K562 (cell line): ENCODE measurements around the gene CCDC18. TPM values are rescaled to one million over a fixed set of nuclear protein-coding genes. Genes with fewer than 3 reads are reported as not detected.
A peak's percentile ranks its signal among the peaks of the same experiment; 100 is the strongest.

Source experiments
- ATAC-seq: fragments of 200-7000 bp; cut with Tn5 transposase; 3 replicates; pipeline ENCODE4 v1.9.1; 2020; ENCODE audit warnings: moderate library complexity
- BruUV-seq: library from RNA; stranded (reverse); fragments of 400-500 nt; replicated peaks from 2 replicates; lab custom pipeline; 2021; lab: Mats Ljungman, UMichigan
- CTCF ChIA-PET: fragments of 300-600 bp; formaldehyde crosslinking; extraction: SDS; loops from one replicate; lab custom pipeline; 2021; ENCODE audit warnings: low intra/inter-chr PET ratio; lab: Yijun Ruan, JAX
- POLR2A ChIA-PET: fragments of 300-600, 350-650 bp; sonication (Branson Sonifier 250); formaldehyde crosslinking; extraction: SDS; loops from one replicate; lab custom pipeline; 2021; ENCODE audit warnings: antibody characterized with exemption, inconsistent platforms; lab: Yijun Ruan, JAX
- DNase-seq, 4 experiments: peaks; one replicate each; pipeline versions ENCODE4 v3.0.0 to v3.0.0-alpha.2; 2011 to 2018; ENCODE audit warnings: low spot score in 3 of 4, mixed read lengths in 3 of 4; ENCODE audit errors: extremely low read depth in 1 of 4
- FAIRE-seq: peaks from 2 replicates; lab custom pipeline; 2011; peaks lifted over from hg19 to GRCh38; lab: Jason Lieb, UNC
- H2AFZ ChIP-seq: 2 replicates; pipeline ENCODE4 v1.6.0; 2011; ENCODE audit warnings: low read depth, low read length, control low read depth, inconsistent platforms
- H3K27ac ChIP-seq: fragments of 200-600 bp; 3 replicates; pipeline ENCODE4 v1.8.0; 2011; ENCODE audit warnings: low read depth, mild to moderate bottlenecking, control low read depth, inconsistent platforms, low read length, moderate library complexity, mixed read lengths; ENCODE audit errors: extremely low read depth
- H3K27me3 ChIP-seq, 2 experiments: fragments of 300-600 bp in 1 of 2; 2 replicates in 1 of 2; 3 replicates in 1 of 2; pipeline versions ENCODE4 v1.6.0 to v1.8.0; 2011; ENCODE audit warnings: inconsistent platforms in 2 of 2, low read length in 2 of 2, mild to moderate bottlenecking in 1 of 2, mixed read lengths in 1 of 2, moderate library complexity in 1 of 2; ENCODE audit not compliant: control insufficient read depth in 2 of 2, insufficient read depth in 2 of 2
- H3K36me3 ChIP-seq: fragments of 300-600 bp; 3 replicates; pipeline ENCODE4 v1.8.0; 2011; ENCODE audit warnings: mild to moderate bottlenecking, low read length, inconsistent platforms; ENCODE audit not compliant: control insufficient read depth, insufficient read depth
- H3K4me1 ChIP-seq, 2 experiments: fragments of 200-600 bp in 1 of 2; replicated peaks in 1 of 2; 2 replicates in 1 of 2; 3 replicates in 1 of 2; pipeline versions ENCODE4 v1.5.1 to v1.8.0; 2011; ENCODE audit warnings: inconsistent platforms in 2 of 2, low read length in 2 of 2, mild to moderate bottlenecking in 1 of 2, mixed read lengths in 1 of 2, moderate library complexity in 1 of 2; ENCODE audit not compliant: control insufficient read depth in 2 of 2, insufficient read depth in 2 of 2
- H3K4me2 ChIP-seq: 2 replicates; pipeline ENCODE4 v1.6.1; 2011; ENCODE audit warnings: low read length, control low read depth, inconsistent platforms, mixed read lengths; ENCODE audit not compliant: insufficient read depth
- H3K4me3 ChIP-seq: fragments of 200-600 bp; sonication (generic), shearing (Covaris generic); 2 replicates; pipeline ENCODE4 v1.5.1; 2016; ENCODE audit warnings: control low read depth, inconsistent platforms
- H3K79me2 ChIP-seq: fragments of 200-600 bp; 3 replicates; pipeline ENCODE4 v1.8.0; 2011; ENCODE audit warnings: low read length, inconsistent platforms; ENCODE audit not compliant: control insufficient read depth, insufficient read depth
- H3K9ac ChIP-seq, 2 experiments: 2 replicates each; pipeline versions ENCODE4 v1.6.0 to v1.6.1; 2011; ENCODE audit warnings: low read depth in 2 of 2, low read length in 2 of 2, control low read depth in 1 of 2, inconsistent platforms in 1 of 2, mild to moderate bottlenecking in 1 of 2, mixed read lengths in 1 of 2; ENCODE audit not compliant: insufficient read depth in 1 of 2
- H3K9me1 ChIP-seq: one replicate; pipeline ENCODE4 v1.6.0; 2011; ENCODE audit warnings: inconsistent platforms, mild to moderate bottlenecking, low read length, moderate library complexity; ENCODE audit not compliant: control insufficient read depth, insufficient read depth
- H3K9me3 ChIP-seq: replicated peaks from 2 replicates; pipeline ENCODE4 v1.5.1; 2011; ENCODE audit warnings: low read depth, low read length, inconsistent platforms; ENCODE audit not compliant: control insufficient read depth, insufficient read depth
- H4K20me1 ChIP-seq: replicated peaks from 2 replicates; pipeline ENCODE4 v1.6.1; 2011; ENCODE audit warnings: low read length, inconsistent platforms, mixed read lengths; ENCODE audit not compliant: control insufficient read depth, insufficient read depth
- CEBPB ChIP-seq: fragments of 450-650 bp; IDR thresholded peaks from 2 replicates; pipeline ENCODE4 v1.6.1; 2016; ENCODE audit warnings: missing genetic modification characterization, missing compliant biosample characterization
- CEBPG ChIP-seq, 3 experiments: fragments of 200-800 bp in 1 of 3; sonication (Bioruptor generic) in 1 of 3; sonication (generic) in 1 of 3; formaldehyde crosslinking in 1 of 3; IDR thresholded peaks in 2 of 3; conservative IDR thresholded peaks in 1 of 3; 2 replicates each; pipeline versions ENCODE4 v1.6.1 to v1.8.0; 2016 to 2022; ENCODE audit warnings: missing compliant biosample characterization in 2 of 3, missing genetic modification characterization in 2 of 3, mild to moderate bottlenecking in 1 of 3, missing genetic modification reagents in 1 of 3
- MYNN ChIP-seq, 2 experiments: sonication (generic); formaldehyde crosslinking in 1 of 2; IDR thresholded peaks; 2 replicates each; pipeline versions ENCODE4 v1.5.0 to v1.6.1; 2016 to 2020; ENCODE audit warnings: antibody characterized with exemption in 1 of 2, missing genetic modification reagents in 1 of 2
- SAFB2 ChIP-seq: fragments of 200-400 bp; formaldehyde crosslinking; IDR thresholded peaks from 2 replicates; pipeline ENCODE4 v1.6.1; 2018; ENCODE audit warnings: borderline replicate concordance, low read length, low read depth, moderate library complexity; ENCODE audit not compliant: severe bottlenecking
- TAF9B ChIP-seq: fragments of 450-650 bp; IDR thresholded peaks from 2 replicates; pipeline ENCODE4 v1.6.1; 2018; ENCODE audit warnings: mild to moderate bottlenecking; ENCODE audit not compliant: partially characterized antibody
- ZNF121 ChIP-seq: sonication (generic); formaldehyde crosslinking; conservative IDR thresholded peaks from 2 replicates; pipeline ENCODE4 v1.8.0; 2022; ENCODE audit warnings: missing genetic modification reagents
- ZNF764 ChIP-seq: fragments of 250-450 bp; sonication (Bioruptor Pico); IDR thresholded peaks from 2 replicates; pipeline ENCODE4 v1.4.0; 2020; ENCODE audit warnings: low read depth, mild to moderate bottlenecking, moderate library complexity
- WGBS: fragments of 100-300 bp; shearing (Covaris generic); methylation state at CpG from one replicate; pipeline ENCODE4 v1.1.6; 2016; ENCODE audit warnings: low coverage, mixed read lengths; ENCODE audit not compliant: insufficient coverage; ENCODE audit errors: missing lambda C conversion rate; 5-methylcytosine and 5-hydroxymethylcytosine counted together
- in situ Hi-C: fragments of 300-500 bp; cut with MboI; formaldehyde crosslinking; loops from 4 replicates; pipeline ENCODE4 v1.15.0; 2018; ENCODE audit warnings: inconsistent platforms, mixed read lengths
- intact Hi-C: fragments of 100-400 bp; cut with micrococcal nuclease; formaldehyde crosslinking; loops from 2 replicates; pipeline ENCODE4 v1.14.2; 2022
- polyA plus RNA-seq, 8 experiments: library from polyadenylated mRNA; depleted of rRNA in 4 of 8; stranded (reverse) in 5 of 8; unstranded in 3 of 8; fragments of >200 nt; fragmentation: Nextera tagmentation in 2 of 8; fragmentation: Illumina TruSeq in 1 of 8; extraction: Ambion mirVana in 2 of 8; extraction: Trizol in 1 of 8; gene quantifications; 2 replicates each; pipeline versions ENCODE4 v1.2.1 to v1.2.3, GENCODE V29; 2011 to 2014; ENCODE audit warnings: inconsistent platforms in 1 of 8, missing spikeins in 1 of 8
- total RNA-seq, 7 experiments: library from RNA; depleted of rRNA in 6 of 7; stranded (reverse); fragments of >200 nt in 6 of 7; fragmentation: Illumina TruSeq in 2 of 7; extraction: Trizol in 2 of 7; gene quantifications; 2 replicates each; pipeline versions ENCODE4 v1.2.1 to v1.2.3, GENCODE V29; 2011 to 2021; ENCODE audit warnings: low replicate concordance in 1 of 7

Gene CCDC18
- total and polyA plus RNA-seq, 9 of the 15 experiments (the other 6 are each of a cell fraction or from before 2014, with no cell fraction given): 19.5 to 34.2 (median 24.3) TPM

- DNase-seq: no peak
- ATAC-seq: no peak
- TF ChIP-seq CEBPB (tag) (peak; percentile 65), TAF9B (no peak), ZNF764 (CRISPR knock-in tag) (no peak), CEBPG (CRISPR knock-in tag; IDR thresholded peaks at IDR 0.05) (no peak), CEBPG (tag; conservative IDR thresholded peaks at IDR 0.05 in 1 of 2, IDR thresholded peaks at IDR 0.05 in 1 of 2) (peak; percentile 22 to 70; a peak in 2 of 4 replicates)
- no peaks in the 10 kb centered on the region for H3K9me1 ChIP-seq
- no peak overlapping the region for H2AFZ ChIP-seq
- no peaks in the 10 kb centered on the region for H3K4me1 ChIP-seq
- H3K4me2 ChIP-seq: no peak overlapping the region
- 91% methylated on average over 5 of the region's 5 CpGs for WGBS
- intact Hi-C loops: no loop called here
- H3K9me3 ChIP-seq: no peaks in the 10 kb centered on the region
- H3K27ac ChIP-seq: no peak overlapping the region
- FAIRE-seq: no peak
- ChIA-PET CTCF (no interaction called here), POLR2A (no interaction called here)
- H3K27me3 ChIP-seq: no peaks in the 10 kb centered on the region
- in situ Hi-C loops: no loop called here
- BruUV-seq: no TSS peak
- no peaks in the 10 kb centered on the region for H4K20me1 ChIP-seq
- H3K4me3 ChIP-seq: no peak overlapping the region
- H3K9ac ChIP-seq: no peak overlapping the region
- H3K79me2 ChIP-seq: no peaks in the 10 kb centered on the region
- H3K36me3 ChIP-seq: peaks cover 63% of the 10 kb centered on the region; the same call in 2 of the 3 replicates
These were observed 26.7 kb downstream of the CCDC18 start for GRCh38 chr1:93207211-93207610.

- no TSS peak for BruUV-seq
- intact Hi-C loops: no loop called here
- WGBS: 100% methylated on average over 2 of the region's 2 CpGs
- H3K9me3 ChIP-seq: no peaks in the 10 kb centered on the region
- peaks cover 68% of the 10 kb centered on the region; the same call in 2 of the 3 replicates for H3K36me3 ChIP-seq
- ChIA-PET POLR2A (no interaction called here), CTCF (interaction anchor here (0.7 kb wide), 1 partner anchor 157 kb away, joined by 4 read pairs; no protein-coding TSS in a partner anchor)
- H3K4me3 ChIP-seq: no peak overlapping the region
- ATAC-seq (no peak), DNase-seq (no peak), FAIRE-seq (no peak)
- H3K9ac ChIP-seq: no peak overlapping the region
- TF ChIP-seq ZNF121: peak; percentile 55
- TF ChIP-seq MYNN (IDR thresholded peaks at IDR 0.05): no peak
- TF ChIP-seq MYNN (CRISPR knock-in tag; IDR thresholded peaks at IDR 0.05): no peak
- TF ChIP-seq SAFB2: no peak
- H3K4me2 ChIP-seq: no peak overlapping the region
- no peaks in the 10 kb centered on the region for H3K79me2 ChIP-seq
- no peaks in the 10 kb centered on the region for H3K9me1 ChIP-seq
- H4K20me1 ChIP-seq: no peaks in the 10 kb centered on the region
- H3K4me1 ChIP-seq: no peaks in the 10 kb centered on the region
- no peak overlapping the region for H2AFZ ChIP-seq
- H3K27me3 ChIP-seq: no peaks in the 10 kb centered on the region
- H3K27ac ChIP-seq: no peak overlapping the region
- in situ Hi-C loops: no loop called here
These were observed 34.8 kb downstream of the CCDC18 start for GRCh38 chr1:93215322-93215721.
